Subcutaneous adipose tissue (tissue), 4 donors: ENCODE results near the gene MEGF9. TPM values are rescaled to one million over a fixed set of nuclear protein-coding genes. Genes with fewer than 3 reads are reported as not detected.

Experiments
- CTCF ChIP-seq: fragments of 450-650 bp; IDR thresholded peaks from one replicate; pipeline ENCODE4 v1.5.1; 2016; ENCODE audit warnings: low read depth, mild to moderate bottlenecking, control low read depth, antibody characterized with exemption, moderate library complexity
- total RNA-seq, 4 donors: library from RNA; depleted of rRNA; stranded (reverse); fragments of >200 nt; gene quantifications; one replicate each; pipeline ENCODE4 v1.1.0, GENCODE V29; 2016

The MEGF9 gene
- total RNA-seq, 4 donors from 2014 or later: 33.7 to 55.1 (median 41.8) TPM

- no peak for TF ChIP-seq CTCF
These were observed 25.9 kb upstream of the MEGF9 start for GRCh38 chr9:120740132-120740531.

- TF ChIP-seq CTCF: no peak
These were observed 23.3 kb upstream of the MEGF9 start for GRCh38 chr9:120737416-120738165.

GRCh38 chr9:120736881-120737280, 22.6 kb upstream of the MEGF9 start:
- TF ChIP-seq CTCF: no peak

- TF ChIP-seq CTCF: no peak
These were observed 21.3 kb upstream of the MEGF9 start for GRCh38 chr9:120735415-120736126.

- no peak for TF ChIP-seq CTCF
These were observed 20.5 kb upstream of the MEGF9 start for GRCh38 chr9:120734607-120735410.

- no peak for TF ChIP-seq CTCF
These were observed 18.9 kb upstream of the MEGF9 start for GRCh38 chr9:120733190-120733589.
